ENCODE results near the gene HCAR2.
"Not testable (repeated sequence)": the region's sequence is repeated elsewhere in the genome, so short reads cannot be mapped to it uniquely, and the experiment has no call there.

Gene HCAR2

GRCh38 chr12:122702890-122703611 is at the start of gene HCAR2:
Gene HCAR2 (minus strand): TSS chr12:122703357. CDS start chr12:122703283, 74 bp downstream.
- not testable (repeated sequence) for DNase-seq

- DNase-seq: peak; percentile 97
Observed at GRCh38 chr12:122752464-122753318, 49.5 kb upstream of the HCAR2 start, which contains the start of gene DENR. Gene DENR (plus strand): TSS chr12:122752824. CDS start chr12:122753702, 878 bp downstream.

GRCh38 chr12:122750781-122751515 is 47.8 kb upstream of the HCAR2 start:
- DNase-seq: not testable (repeated sequence)

GRCh38 chr12:122749569-122750332 is 46.6 kb upstream of the HCAR2 start:
- no peak for DNase-seq

GRCh38 chr12:122747224-122748135 is 44.3 kb upstream of the HCAR2 start:
- DNase-seq: no peak

- DNase-seq: no peak
Observed at GRCh38 chr12:122743895-122744525, 40.9 kb upstream of the HCAR2 start.

- DNase-seq: no peak
Observed at GRCh38 chr12:122740351-122740750, 37.2 kb upstream of the HCAR2 start.

GRCh38 chr12:122738571-122738970 is 35.4 kb upstream of the HCAR2 start:
- no peak for DNase-seq

GRCh38 chr12:122732611-122733010 is 29.5 kb upstream of the HCAR2 start:
- DNase-seq: no peak

- no peak for DNase-seq
Observed at GRCh38 chr12:122732170-122732569, 29.0 kb upstream of the HCAR2 start.

- DNase-seq: no peak
Observed at GRCh38 chr12:122730215-122731014, 27.3 kb upstream of the HCAR2 start, which contains the start of gene HCAR1. Gene HCAR1 (minus strand): TSS chr12:122730844. CDS start chr12:122730339, 505 bp downstream.

- DNase-seq: no peak
Observed at GRCh38 chr12:122729583-122730214, 26.5 kb upstream of the HCAR2 start.

GRCh38 chr12:122726080-122726558 is 23.0 kb upstream of the HCAR2 start:
- DNase-seq: no peak

GRCh38 chr12:122725452-122726079 is 22.4 kb upstream of the HCAR2 start:
- DNase-seq: no peak

- no peak for DNase-seq
Observed at GRCh38 chr12:122724641-122725243, 21.6 kb upstream of the HCAR2 start.

GRCh38 chr12:122722387-122722786 is 19.2 kb upstream of the HCAR2 start:
- no peak for DNase-seq

- DNase-seq: no peak
Observed at GRCh38 chr12:122721057-122721545, 17.9 kb upstream of the HCAR2 start.

- not testable (repeated sequence) for DNase-seq
Observed at GRCh38 chr12:122716658-122717057, 13.5 kb upstream of the HCAR2 start, which contains the start of gene HCAR3. Gene HCAR3 (minus strand): TSS chr12:122716811. CDS start chr12:122716737, 74 bp downstream.
